Osteoblast (primary cell): ENCODE data around the gene DUSP9. TPM values are rescaled to one million over a fixed set of nuclear protein-coding genes. Genes with fewer than 3 reads are reported as not detected.
"Not testable (repeated sequence)": the region's sequence is repeated elsewhere in the genome, so short reads cannot be mapped to it uniquely, and the experiment has no call there.

Source experiments
- DNase-seq: peaks from one replicate; pipeline ENCODE4 v3.0.0; 2011; ENCODE audit warnings: low spot score, mixed read lengths; ENCODE audit not compliant: insufficient read length; ENCODE audit errors: missing footprints
- H2AFZ ChIP-seq: 2 replicates; pipeline ENCODE4 v1.6.0; 2011; ENCODE audit warnings: mild to moderate bottlenecking, low read length
- H3K27ac ChIP-seq: 2 replicates; pipeline ENCODE4 v1.5.1; 2011; ENCODE audit warnings: mild to moderate bottlenecking, low read depth, low read length, moderate library complexity
- H3K27me3 ChIP-seq: 2 replicates; pipeline ENCODE4 v1.6.0; 2012; ENCODE audit warnings: mild to moderate bottlenecking, control low read depth, inconsistent platforms, low read length, moderate library complexity; ENCODE audit not compliant: insufficient read depth
- H3K36me3 ChIP-seq: 2 replicates; pipeline ENCODE4 v1.5.1; 2011; ENCODE audit warnings: mild to moderate bottlenecking, low read length, control low read depth, moderate library complexity; ENCODE audit not compliant: insufficient read depth
- H3K4me1 ChIP-seq: 2 replicates; pipeline ENCODE4 v1.5.1; 2011; ENCODE audit warnings: mild to moderate bottlenecking, low read length, control low read depth, moderate library complexity; ENCODE audit not compliant: insufficient read depth
- H3K4me2 ChIP-seq: 2 replicates; pipeline ENCODE4 v1.6.0; 2011; ENCODE audit warnings: mild to moderate bottlenecking, low read length; ENCODE audit not compliant: insufficient read depth
- H3K4me3 ChIP-seq: fragments of 200-600 bp; sonication (generic); 3 replicates; pipeline ENCODE4 v1.5.1; 2012; ENCODE audit warnings: mild to moderate bottlenecking, low read length, inconsistent platforms; ENCODE audit not compliant: insufficient read depth
- H3K79me2 ChIP-seq: 2 replicates; pipeline ENCODE4 v1.6.0; 2012; ENCODE audit warnings: mild to moderate bottlenecking, low read length, control low read depth, inconsistent platforms; ENCODE audit not compliant: insufficient read depth
- H3K9me3 ChIP-seq: 2 replicates; pipeline ENCODE4 v1.5.1; 2011; ENCODE audit warnings: low read depth, low read length, control low read depth
- H4K20me1 ChIP-seq: 2 replicates; pipeline ENCODE4 v1.6.0; 2012; ENCODE audit warnings: mild to moderate bottlenecking, low read length, control low read depth; ENCODE audit not compliant: insufficient read depth
- total RNA-seq: library from RNA; depleted of rRNA; stranded (reverse); fragments of >200 nt; gene quantifications from 2 replicates; pipeline ENCODE4 v1.2.3, GENCODE V29; 2012
- TF ChIP-seq, protein P1 (sequence below): IDR thresholded peaks from 2 replicates; pipeline ENCODE4 v1.5.1; 2011; ENCODE audit warnings: mild to moderate bottlenecking, low read depth, low read length, moderate library complexity; ENCODE audit errors: extremely low read depth

Gene DUSP9
- total RNA-seq, 1 donor: under 0.01 TPM

DNA sequence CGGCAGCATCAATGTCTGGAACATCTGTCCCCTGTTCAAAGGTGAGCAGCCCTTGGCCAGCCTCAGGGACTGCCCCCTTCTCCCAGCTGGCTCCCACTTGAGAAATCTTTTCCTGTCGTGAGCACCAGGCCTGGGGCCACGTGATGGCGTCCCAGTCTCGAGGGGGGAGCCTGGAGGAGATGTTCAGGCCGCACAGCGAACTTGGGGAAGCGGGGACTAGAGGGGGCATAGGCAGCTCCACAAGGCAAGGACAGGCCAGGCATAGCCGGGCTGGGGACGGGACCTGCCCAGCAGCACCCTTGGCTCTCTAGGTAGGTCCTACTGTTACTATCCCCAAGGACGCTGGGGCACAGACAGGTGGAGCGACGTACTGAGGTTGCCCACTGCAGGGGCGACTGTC, 43.5 kb downstream of the DUSP9 start:
- Histone ChIP-seq H3K79me2 (peaks cover 3% of the 10 kb centered on the region), H3K4me1 (no peaks in the 10 kb centered on the region), H3K36me3 (no peaks in the 10 kb centered on the region), H4K20me1 (peaks cover 12% of the 10 kb centered on the region), H3K27me3 (no peaks in the 10 kb centered on the region), H3K9me3 (no peaks in the 10 kb centered on the region), H3K4me3 (no peak overlapping the region), H3K4me2 (no peak overlapping the region), H3K27ac (no peak overlapping the region), H2AFZ (no peak overlapping the region)
- TF ChIP-seq, protein P1, sequence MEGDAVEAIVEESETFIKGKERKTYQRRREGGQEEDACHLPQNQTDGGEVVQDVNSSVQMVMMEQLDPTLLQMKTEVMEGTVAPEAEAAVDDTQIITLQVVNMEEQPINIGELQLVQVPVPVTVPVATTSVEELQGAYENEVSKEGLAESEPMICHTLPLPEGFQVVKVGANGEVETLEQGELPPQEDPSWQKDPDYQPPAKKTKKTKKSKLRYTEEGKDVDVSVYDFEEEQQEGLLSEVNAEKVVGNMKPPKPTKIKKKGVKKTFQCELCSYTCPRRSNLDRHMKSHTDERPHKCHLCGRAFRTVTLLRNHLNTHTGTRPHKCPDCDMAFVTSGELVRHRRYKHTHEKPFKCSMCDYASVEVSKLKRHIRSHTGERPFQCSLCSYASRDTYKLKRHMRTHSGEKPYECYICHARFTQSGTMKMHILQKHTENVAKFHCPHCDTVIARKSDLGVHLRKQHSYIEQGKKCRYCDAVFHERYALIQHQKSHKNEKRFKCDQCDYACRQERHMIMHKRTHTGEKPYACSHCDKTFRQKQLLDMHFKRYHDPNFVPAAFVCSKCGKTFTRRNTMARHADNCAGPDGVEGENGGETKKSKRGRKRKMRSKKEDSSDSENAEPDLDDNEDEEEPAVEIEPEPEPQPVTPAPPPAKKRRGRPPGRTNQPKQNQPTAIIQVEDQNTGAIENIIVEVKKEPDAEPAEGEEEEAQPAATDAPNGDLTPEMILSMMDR: no peak
- no peak for DNase-seq

DNA sequence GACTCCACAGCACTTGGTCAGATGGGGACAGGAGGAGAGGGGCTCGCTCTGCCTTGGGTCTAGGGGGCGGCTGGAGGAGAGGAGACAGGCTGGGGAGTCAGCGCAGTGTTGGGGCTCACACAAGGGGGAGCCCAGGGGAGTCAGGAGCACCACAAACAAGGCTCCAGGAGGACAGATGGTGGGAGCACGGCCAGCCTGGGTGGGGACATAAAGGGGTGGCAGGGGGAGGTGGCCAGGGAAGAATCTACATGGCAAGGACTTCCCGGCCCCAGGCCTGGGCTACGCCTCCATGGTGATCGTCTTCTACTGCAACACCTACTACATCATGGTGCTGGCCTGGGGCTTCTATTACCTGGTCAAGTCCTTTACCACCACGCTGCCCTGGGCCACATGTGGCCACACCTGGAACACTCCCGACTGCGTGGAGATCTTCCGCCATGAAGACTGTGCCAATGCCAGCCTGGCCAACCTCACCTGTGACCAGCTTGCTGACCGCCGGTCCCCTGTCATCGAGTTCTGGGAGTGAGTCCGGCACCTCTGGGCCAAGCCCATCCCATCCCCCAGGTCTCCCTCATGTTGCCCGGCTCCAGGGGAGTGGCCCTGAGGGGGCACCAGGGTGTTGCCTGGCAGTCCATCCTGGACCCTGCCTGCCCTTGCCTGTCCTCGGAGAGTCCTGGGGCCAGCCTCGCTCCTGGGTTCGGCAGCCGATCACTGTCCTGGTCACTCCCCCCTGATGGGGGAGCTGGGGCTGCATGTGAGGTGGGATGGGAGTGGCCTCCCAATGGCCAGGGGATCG, 44.2 kb downstream of the DUSP9 start:
- H3K4me3 ChIP-seq, H3K4me1 ChIP-seq, H3K79me2 ChIP-seq, DNase-seq, H3K27me3 ChIP-seq, H3K4me2 ChIP-seq, H3K27ac ChIP-seq, H3K9me3 ChIP-seq, H3K36me3 ChIP-seq, H2AFZ ChIP-seq: not testable (repeated sequence)
- peaks cover 12% of the 10 kb centered on the region for H4K20me1 ChIP-seq

DNA sequence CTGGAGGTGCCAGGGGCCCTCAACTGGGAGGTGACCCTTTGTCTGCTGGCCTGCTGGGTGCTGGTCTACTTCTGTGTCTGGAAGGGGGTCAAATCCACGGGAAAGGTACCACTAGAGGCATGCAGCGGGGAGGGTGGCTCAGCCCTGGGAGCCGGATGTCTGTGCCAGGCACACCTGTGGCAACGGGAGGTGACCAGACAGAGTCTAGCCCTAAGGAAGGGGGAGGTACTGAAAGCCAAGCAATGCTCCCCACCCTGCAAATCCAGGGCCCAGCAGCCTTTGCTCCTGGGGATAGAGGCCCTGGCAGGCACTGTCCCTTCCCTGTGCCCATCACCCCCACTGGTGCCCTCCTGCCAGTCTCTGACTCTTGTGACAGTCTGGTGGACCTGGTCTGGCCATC, 45.0 kb downstream of the DUSP9 start:
- H3K79me2 ChIP-seq: peaks cover 3% of the 10 kb centered on the region
- no peaks in the 10 kb centered on the region for H3K4me1 ChIP-seq
- no peaks in the 10 kb centered on the region for H3K36me3 ChIP-seq
- DNase-seq: peak; percentile 79
- H4K20me1 ChIP-seq: peaks cover 12% of the 10 kb centered on the region
- TF ChIP-seq, protein P1: no peak
- H3K27ac ChIP-seq: no peak overlapping the region
- no peaks in the 10 kb centered on the region for H3K9me3 ChIP-seq
- H3K4me3 ChIP-seq: no peak overlapping the region
- no peak overlapping the region for H2AFZ ChIP-seq
- H3K27me3 ChIP-seq: no peaks in the 10 kb centered on the region
- no peak overlapping the region for H3K4me2 ChIP-seq

DNA sequence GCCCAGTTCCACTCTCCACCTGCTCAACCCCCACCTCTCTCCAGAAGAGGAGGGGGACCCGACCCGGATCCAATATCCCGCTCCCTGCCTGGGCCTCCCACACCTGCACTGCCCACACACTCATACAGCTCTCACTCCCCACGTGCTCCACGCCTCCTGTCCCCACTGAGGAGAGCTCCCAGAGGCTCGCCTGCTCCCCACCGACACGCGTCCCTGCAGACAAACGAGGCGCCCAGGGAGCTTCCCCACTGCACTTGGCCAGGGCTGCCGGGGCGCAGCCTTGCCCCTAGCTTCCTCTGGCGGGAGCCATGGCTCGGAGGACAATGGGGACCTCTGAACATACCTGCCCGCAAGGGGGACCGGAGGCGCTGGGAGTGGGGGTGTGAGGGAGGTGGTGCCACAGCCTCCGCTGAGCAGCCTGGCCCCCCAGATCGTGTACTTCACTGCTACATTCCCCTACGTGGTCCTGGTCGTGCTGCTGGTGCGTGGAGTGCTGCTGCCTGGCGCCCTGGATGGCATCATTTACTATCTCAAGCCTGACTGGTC, 45.7 kb downstream of the DUSP9 start:
- Histone ChIP-seq H2AFZ (no peak overlapping the region), H3K4me3 (no peak overlapping the region), H3K27ac (no peak overlapping the region), H4K20me1 (peaks cover 12% of the 10 kb centered on the region), H3K79me2 (peaks cover 3% of the 10 kb centered on the region), H3K4me2 (no peak overlapping the region), H3K9me3 (no peaks in the 10 kb centered on the region), H3K4me1 (no peaks in the 10 kb centered on the region), H3K27me3 (no peaks in the 10 kb centered on the region), H3K36me3 (no peaks in the 10 kb centered on the region)
- peak; percentile 48 for DNase-seq
- TF ChIP-seq, protein P1: no peak
